Stimulated activated CD4-positive, alpha-beta T cell treated with anti-CD3 and anti-CD28 coated beads, Interleukin-2, amount 100 ng/mL, for 48 hours (primary cell): ENCODE measurements around the gene RABGGTA.
A peak's percentile ranks its signal among the peaks of the same experiment; 100 is the strongest.
"Not testable (repeated sequence)": the region's sequence is repeated elsewhere in the genome, so short reads cannot be mapped to it uniquely, and the experiment has no call there.

Experiments used
- DNase-seq, 2 donors: peaks; one replicate each; pipeline ENCODE4 v3.0.0-alpha.2; 2020

The RABGGTA gene

GRCh38 chr14:24260026-24260779 lies 11.2 kb downstream of the RABGGTA start:
- no peak for DNase-seq

- no peak for DNase-seq
These were observed 11.9 kb downstream of the RABGGTA start for GRCh38 chr14:24259282-24260025.

DNA sequence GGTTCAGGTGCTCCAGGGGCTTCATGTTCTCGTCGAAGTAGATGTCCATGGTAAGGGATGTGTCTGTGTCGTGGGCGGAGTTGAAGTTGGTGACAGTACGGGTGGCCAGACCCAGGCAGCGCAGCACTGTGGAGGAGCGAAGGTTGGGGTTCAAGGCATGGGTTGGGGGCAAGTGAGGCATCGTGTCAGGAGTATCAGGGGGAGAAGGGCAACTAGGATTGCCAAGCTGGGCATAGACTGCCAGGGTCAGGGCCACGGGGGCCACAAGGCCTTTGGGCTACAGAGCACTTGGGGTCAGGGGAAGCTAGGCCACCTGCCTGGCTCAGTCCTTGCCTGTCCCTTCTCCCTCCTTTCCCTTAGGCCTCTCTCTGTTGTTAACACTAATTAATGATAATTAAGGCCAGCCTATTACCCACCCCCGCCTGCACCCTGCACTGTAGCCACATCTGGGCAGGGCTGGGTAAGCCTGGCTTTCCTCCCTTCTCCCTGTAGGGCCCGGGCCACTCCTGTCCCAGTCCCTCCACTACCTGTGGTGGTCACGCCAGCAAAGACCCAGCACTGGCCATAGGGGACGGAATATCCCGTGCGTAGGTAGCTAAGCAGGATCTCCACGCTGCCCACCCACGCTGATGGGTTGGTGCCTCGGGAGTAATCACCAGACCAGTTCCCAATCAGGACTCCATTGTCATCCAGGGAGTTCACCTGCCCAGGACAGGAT lies 12.7 kb downstream of the RABGGTA start:
- DNase-seq: no peak

GRCh38 chr14:24258119-24258518 lies 13.3 kb downstream of the RABGGTA start:
- DNase-seq: no peak

- DNase-seq: no peak
These were observed 14.4 kb downstream of the RABGGTA start for GRCh38 chr14:24256960-24257359.

GRCh38 chr14:24255931-24256711 lies 15.3 kb downstream of the RABGGTA start:
- no peak for DNase-seq

- no peak for DNase-seq
These were observed 16.0 kb downstream of the RABGGTA start for GRCh38 chr14:24255438-24255837.

GRCh38 chr14:24254630-24255392 lies 16.6 kb downstream of the RABGGTA start:
- no peak for DNase-seq

DNA sequence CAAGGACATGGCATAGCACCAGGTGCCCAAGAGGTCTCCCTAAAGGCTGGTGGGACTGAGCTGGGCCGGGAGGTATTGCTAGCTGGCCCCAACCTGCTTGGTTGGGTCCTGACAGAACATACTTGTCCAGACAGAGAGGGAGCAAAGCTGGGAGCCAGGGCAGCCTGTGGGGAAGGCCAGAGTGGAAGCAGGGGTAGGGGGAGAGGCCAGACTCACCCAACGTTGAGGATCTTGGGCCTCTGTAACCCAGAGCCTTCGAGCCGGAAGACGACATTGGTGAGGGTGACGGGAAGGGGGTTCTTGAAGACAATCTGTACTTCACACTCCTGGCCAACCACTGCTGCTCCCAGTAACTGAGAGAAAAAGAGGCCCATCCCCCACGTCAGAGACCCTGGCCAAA lies 17.5 kb downstream of the RABGGTA start:
- DNase-seq: no peak

GRCh38 chr14:24252289-24253124 lies 18.9 kb downstream of the RABGGTA start:
- DNase-seq: no peak

GRCh38 chr14:24251880-24252288 lies 19.5 kb downstream of the RABGGTA start:
- no peak for DNase-seq

DNA sequence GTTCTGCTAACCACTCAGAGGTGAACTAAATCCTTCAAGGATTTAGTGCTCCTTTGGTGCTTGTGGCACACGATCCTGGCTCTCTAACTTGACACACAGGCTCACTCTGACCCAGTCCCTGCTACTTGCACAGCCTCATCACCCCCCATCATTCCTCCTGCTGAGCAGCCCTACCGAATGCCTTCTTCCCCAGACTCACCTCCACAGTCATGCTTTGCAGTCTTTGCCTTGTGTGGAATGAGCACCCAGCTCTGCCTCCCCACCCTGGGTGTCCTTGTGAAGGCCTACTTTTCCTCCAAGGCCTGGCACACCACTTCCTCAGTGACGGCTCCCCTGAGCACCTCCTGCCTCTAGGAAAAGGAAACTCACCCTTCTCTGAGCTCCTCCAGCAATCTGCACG lies 21.0 kb downstream of the RABGGTA start:
- no peak for DNase-seq

GRCh38 chr14:24249230-24250021 lies 22.0 kb downstream of the RABGGTA start:
- DNase-seq: no peak

DNA sequence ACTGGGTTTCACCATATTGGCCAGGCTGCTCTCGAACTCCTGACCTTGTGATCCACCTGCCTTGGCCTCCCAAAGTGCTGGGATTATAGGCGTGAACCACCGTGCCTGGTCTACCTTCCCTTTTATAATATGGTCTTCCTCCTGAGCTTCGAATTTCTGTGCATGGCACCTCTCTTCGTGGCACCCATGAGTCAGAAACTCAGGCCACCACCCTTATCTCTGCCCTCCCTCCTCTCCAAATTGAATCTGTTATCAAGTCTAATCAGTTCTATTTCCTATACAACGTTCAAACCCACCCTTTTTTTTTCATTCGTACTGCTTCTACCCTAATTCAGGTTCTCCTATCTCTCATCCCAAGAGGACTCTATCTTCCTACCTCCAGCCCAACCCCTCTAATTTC lies 24.0 kb downstream of the RABGGTA start:
- DNase-seq: no peak

DNA sequence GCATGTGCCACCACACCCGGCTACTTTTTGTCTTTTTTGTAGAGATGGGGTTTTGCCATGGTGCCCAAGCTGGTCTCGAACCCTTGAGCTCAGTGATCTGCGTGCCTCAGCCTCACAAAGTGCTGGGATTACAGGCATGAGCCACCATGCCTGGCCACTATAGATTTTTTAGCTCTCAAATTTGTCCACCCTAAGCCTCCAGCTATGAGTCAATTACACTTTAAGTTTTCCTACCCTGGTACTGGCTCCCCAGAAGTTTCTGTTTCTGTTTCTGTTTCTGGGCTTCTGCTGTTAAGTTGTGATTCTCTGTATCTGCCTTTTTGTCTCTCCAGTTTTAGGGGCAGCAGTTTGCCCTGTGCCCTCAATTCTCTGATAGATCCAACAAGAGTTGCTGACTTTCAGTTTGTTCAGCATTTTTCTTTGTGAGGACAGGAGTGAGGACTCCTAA lies 24.6 kb downstream of the RABGGTA start:
- no peak for DNase-seq

DNA sequence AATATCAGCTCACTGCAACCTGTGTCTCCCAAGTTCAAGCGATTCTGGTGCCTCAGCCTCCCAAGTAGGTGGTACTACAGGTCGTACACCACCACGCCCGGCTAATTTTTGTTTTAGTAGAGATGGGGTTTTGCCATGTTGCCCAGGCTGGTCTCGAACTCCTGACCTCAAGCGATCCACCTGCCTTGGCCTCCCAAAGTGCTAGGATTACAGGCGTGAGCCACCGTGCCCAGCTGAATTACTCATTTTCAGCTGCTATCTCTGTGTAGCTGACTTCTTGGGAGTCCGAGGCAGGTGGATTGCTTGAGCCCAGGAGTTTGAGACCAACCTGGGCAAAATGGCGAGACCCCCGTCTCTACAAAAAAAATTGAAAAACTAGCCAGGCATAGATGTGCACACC lies 26.0 kb downstream of the RABGGTA start:
- not testable (repeated sequence) for DNase-seq

DNA sequence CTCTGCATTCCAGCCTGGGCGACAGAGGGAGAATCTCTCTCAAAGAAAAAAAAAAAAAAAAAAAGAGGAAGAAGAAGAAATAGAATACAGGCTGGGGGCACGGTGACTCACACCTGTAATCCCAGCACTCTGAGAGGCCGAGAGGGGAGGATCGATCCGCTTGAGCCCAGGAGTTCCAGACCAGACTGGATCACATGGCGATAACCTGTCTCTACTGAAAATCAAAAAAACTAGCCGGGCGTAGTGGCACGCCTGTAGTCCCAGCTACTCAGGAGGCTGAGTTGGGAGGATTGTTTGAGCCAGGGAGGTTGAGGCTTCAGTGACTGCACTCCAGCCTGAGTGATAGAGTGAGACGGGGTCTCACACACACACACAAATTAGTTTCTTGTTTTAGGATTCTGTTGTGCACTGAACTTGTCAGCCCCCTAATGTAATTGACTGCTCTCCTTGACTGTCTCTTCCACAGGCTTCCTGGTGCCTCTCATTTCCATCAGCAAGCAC lies 28.0 kb downstream of the RABGGTA start:
- no peak for DNase-seq

DNA sequence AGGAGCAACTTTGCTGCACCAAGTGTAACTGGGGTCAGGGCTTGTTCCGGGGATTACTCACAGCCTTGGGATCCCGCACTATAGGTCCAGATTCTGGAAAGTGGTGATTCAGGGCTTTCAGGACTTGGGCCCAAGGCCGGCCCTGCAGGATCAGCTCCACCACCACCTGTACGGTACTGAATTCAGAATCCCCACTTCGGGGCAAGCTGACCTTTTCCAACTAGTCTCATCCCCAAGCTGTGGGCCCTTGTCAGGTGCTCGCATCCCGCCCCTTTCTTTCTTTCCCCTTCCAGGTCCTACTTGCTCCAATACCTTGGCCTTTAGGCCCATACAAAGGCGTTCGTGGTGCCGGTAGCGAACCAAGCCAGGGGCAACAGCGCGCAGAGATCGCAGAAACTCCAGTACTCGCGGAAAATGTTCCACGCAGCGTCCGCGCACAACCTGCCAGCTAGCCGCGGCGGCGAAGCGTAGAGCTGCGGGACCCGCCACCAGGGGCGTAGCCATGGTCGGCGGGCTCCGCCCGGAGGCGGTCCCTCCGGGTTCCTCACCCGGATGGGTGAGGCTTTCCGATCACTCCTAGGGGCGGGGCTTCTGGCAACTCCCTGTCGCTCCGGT lies 29.5 kb downstream of the RABGGTA start:
- peak; percentile 90 for DNase-seq

GRCh38 chr14:24240110-24240918 lies 31.1 kb downstream of the RABGGTA start:
- DNase-seq: no peak
